H9 (cell line): Measurements from ENCODE around the gene CACNG5. TPM values are rescaled to one million over a fixed set of nuclear protein-coding genes. Genes with fewer than 3 reads are reported as not detected.

ENCODE experiments used
- DNase-seq: peaks from one replicate; pipeline ENCODE4 v3.0.0-alpha.2; 2017
- H2AFZ ChIP-seq: one replicate; pipeline ENCODE4 v1.6.1; 2013; ENCODE audit warnings: mild to moderate bottlenecking, low read length, control low read depth, moderate library complexity
- H2AK5ac ChIP-seq: 2 replicates; pipeline ENCODE4 v1.6.1; 2013; ENCODE audit warnings: low read length, control low read depth, mixed read lengths; ENCODE audit not compliant: insufficient read length
- H2BK120ac ChIP-seq: one replicate; pipeline ENCODE4 v1.6.1; 2013; ENCODE audit warnings: low read depth, mild to moderate bottlenecking, low read length, control low read depth, inconsistent platforms; ENCODE audit not compliant: poor library complexity, severe bottlenecking
- H2BK12ac ChIP-seq: 2 replicates; pipeline ENCODE4 v1.6.1; 2013; ENCODE audit warnings: low read length, control low read depth, mixed read lengths, low read depth; ENCODE audit not compliant: insufficient read length
- H2BK15ac ChIP-seq: 2 replicates; pipeline ENCODE4 v1.6.1; 2013; ENCODE audit warnings: low read depth, low read length, control low read depth
- H2BK20ac ChIP-seq: one replicate; pipeline ENCODE4 v1.6.1; 2013; ENCODE audit warnings: low read depth, mild to moderate bottlenecking, low read length, control low read depth, inconsistent platforms; ENCODE audit not compliant: poor library complexity, severe bottlenecking
- H2BK5ac ChIP-seq: 2 replicates; pipeline ENCODE4 v1.6.1; 2013; ENCODE audit warnings: low read length, control low read depth, mixed read lengths; ENCODE audit not compliant: insufficient read length
- H3K14ac ChIP-seq: 2 replicates; pipeline ENCODE4 v1.6.1; 2013; ENCODE audit warnings: low read length, control low read depth; ENCODE audit not compliant: insufficient read depth
- H3K18ac ChIP-seq: 2 replicates; pipeline ENCODE4 v1.6.1; 2013; ENCODE audit warnings: low read depth, mild to moderate bottlenecking, mixed read lengths, low read length, control low read depth; ENCODE audit not compliant: insufficient read length
- H3K23ac ChIP-seq: 2 replicates; pipeline ENCODE4 v1.6.1; 2013; ENCODE audit warnings: low read length, control low read depth, mixed read lengths, low read depth; ENCODE audit not compliant: insufficient read length
- H3K23me2 ChIP-seq: 2 replicates; pipeline ENCODE4 v1.6.1; 2013; ENCODE audit warnings: low read depth, mild to moderate bottlenecking, mixed read lengths, low read length, control low read depth; ENCODE audit not compliant: insufficient read length, poor library complexity, severe bottlenecking
- H3K27ac ChIP-seq: 2 replicates; pipeline ENCODE4 v1.5.1; 2013; ENCODE audit warnings: low read length, control low read depth, mixed read lengths, low read depth; ENCODE audit not compliant: insufficient read length
- H3K27me3 ChIP-seq: 2 replicates; pipeline ENCODE4 v1.6.1; 2013; ENCODE audit warnings: low read length, control low read depth, inconsistent platforms; ENCODE audit not compliant: insufficient read depth
- H3K4ac ChIP-seq: 2 replicates; pipeline ENCODE4 v1.6.1; 2013; ENCODE audit warnings: low read depth, mild to moderate bottlenecking, control low read depth, inconsistent platforms, low read length, moderate library complexity
- H3K4me1 ChIP-seq: 2 replicates; pipeline ENCODE4 v1.6.1; 2013; ENCODE audit warnings: low read length, control low read depth, inconsistent platforms; ENCODE audit not compliant: insufficient read depth
- H3K4me2 ChIP-seq: 2 replicates; pipeline ENCODE4 v1.6.1; 2013; ENCODE audit warnings: low read length, control low read depth, mixed read lengths; ENCODE audit not compliant: insufficient read length, insufficient read depth
- H3K56ac ChIP-seq: 2 replicates; pipeline ENCODE4 v1.6.1; 2013; ENCODE audit warnings: low read depth, mild to moderate bottlenecking, mixed read lengths, low read length, control low read depth; ENCODE audit not compliant: insufficient read length
- H3K79me1 ChIP-seq: 2 replicates; pipeline ENCODE4 v1.6.1; 2013; ENCODE audit warnings: low read depth, mild to moderate bottlenecking, moderate library complexity, low read length, control low read depth, inconsistent platforms; ENCODE audit not compliant: insufficient read depth, poor library complexity, severe bottlenecking
- H3K79me2 ChIP-seq: 2 replicates; pipeline ENCODE4 v1.6.1; 2013; ENCODE audit warnings: low read length, control low read depth, inconsistent platforms; ENCODE audit not compliant: insufficient read depth
- H3K9ac ChIP-seq: 2 replicates; pipeline ENCODE4 v1.6.1; 2013; ENCODE audit warnings: low read length, control low read depth, mixed read lengths; ENCODE audit not compliant: insufficient read length; ENCODE audit errors: extremely low read depth
- H3K9me3 ChIP-seq: one replicate; pipeline ENCODE4 v1.6.1; 2013; ENCODE audit warnings: low read depth, low read length, inconsistent platforms; ENCODE audit not compliant: control insufficient read depth
- H3T11ph ChIP-seq: one replicate; pipeline ENCODE4 v1.6.1; 2013; ENCODE audit warnings: mild to moderate bottlenecking, low read length, control low read depth, inconsistent platforms
- H4K20me1 ChIP-seq: one replicate; pipeline ENCODE4 v1.6.1; 2013; ENCODE audit not compliant: control insufficient read depth, insufficient read length, insufficient read depth
- H4K5ac ChIP-seq: 2 replicates; pipeline ENCODE4 v1.6.1; 2013; ENCODE audit warnings: low read depth, mild to moderate bottlenecking, mixed read lengths, low read length, control low read depth; ENCODE audit not compliant: insufficient read length
- H4K8ac ChIP-seq: replicated peaks from 2 replicates; pipeline ENCODE4 v1.6.1; 2013; ENCODE audit warnings: low read length, control low read depth, mixed read lengths, low read depth; ENCODE audit not compliant: insufficient read length
- H4K91ac ChIP-seq: 2 replicates; pipeline ENCODE4 v1.6.1; 2013; ENCODE audit warnings: low read depth, mild to moderate bottlenecking, moderate library complexity, mixed read lengths, low read length, control low read depth; ENCODE audit not compliant: insufficient read length
- H3K27ac Mint-ChIP-seq, 3 experiments: 2 replicates in 2 of 3; 3 replicates in 1 of 3; pipeline ENCODE4 v1.8.0; 2020 to 2021; ENCODE audit warnings: mixed read lengths in 3 of 3, mild to moderate bottlenecking in 1 of 3, moderate library complexity in 1 of 3
- H3K27me3 Mint-ChIP-seq: 2 replicates; pipeline ENCODE4 v1.8.0; 2021; ENCODE audit warnings: low read depth, mild to moderate bottlenecking, moderate library complexity, mixed read lengths
- H3K36me3 Mint-ChIP-seq, 3 experiments: 2 replicates in 2 of 3; 3 replicates in 1 of 3; pipeline ENCODE4 v1.8.0; 2020 to 2021; ENCODE audit warnings: low read depth in 3 of 3, mixed read lengths in 3 of 3; ENCODE audit not compliant: insufficient read depth in 1 of 3
- H3K4me1 Mint-ChIP-seq, 2 experiments: 2 replicates each; pipeline ENCODE4 v1.8.0; 2020; ENCODE audit warnings: mixed read lengths in 2 of 2
- H3K4me3 Mint-ChIP-seq, 2 experiments: 2 replicates in 1 of 2; 3 replicates in 1 of 2; pipeline ENCODE4 v1.8.0; 2020 to 2021; ENCODE audit warnings: mild to moderate bottlenecking in 2 of 2, mixed read lengths in 2 of 2, moderate library complexity in 1 of 2
- H3K9me3 Mint-ChIP-seq, 2 experiments: 2 replicates in 1 of 2; 3 replicates in 1 of 2; pipeline ENCODE4 v1.8.0; 2020; ENCODE audit warnings: mild to moderate bottlenecking in 2 of 2, mixed read lengths in 2 of 2, moderate library complexity in 1 of 2
- CTCF ChIP-seq: fragments of 200-600 bp; sonication (generic); conservative IDR thresholded peaks from 3 replicates; pipeline ENCODE4 v1.8.0; 2021; ENCODE audit warnings: antibody characterized with exemption, mild to moderate bottlenecking
- WGBS: extraction: QIAGEN DNeasy Blood & Tissue Kit; methylation state at CpG from one replicate; pipeline ENCODE4 v1.1.7; 2013; ENCODE audit warnings: missing lambda C conversion rate, low lambda C conversion rate, mixed read lengths; ENCODE audit not compliant: insufficient read length; ENCODE audit errors: extremely low coverage; 5-methylcytosine and 5-hydroxymethylcytosine counted together
- total RNA-seq: library from RNA; stranded (reverse); gene quantifications from 2 replicates; pipeline ENCODE4 v1.2.1, GENCODE V29; 2021

Gene CACNG5
- total RNA-seq, 1 experiment from 2014 or later = 1.6 TPM

- Histone ChIP-seq H2BK12ac (no peak overlapping the region), H2BK15ac (no peak overlapping the region), H2BK20ac (no peak overlapping the region), H3K9ac (no peak overlapping the region), H3K18ac (no peak overlapping the region), H3K4me2 (no peak overlapping the region), H2AK5ac (no peak overlapping the region), H4K91ac (no peak overlapping the region), H3K27me3 (no peaks in the 10 kb centered on the region), H3K23me2 (no peaks in the 10 kb centered on the region), H4K8ac (no peak overlapping the region), H2BK5ac (no peak overlapping the region), H3K27ac (no peak overlapping the region), H3K56ac (no peak overlapping the region), H4K20me1 (no peaks in the 10 kb centered on the region), H3K4ac (no peak overlapping the region), H3T11ph (no peak overlapping the region), H3K23ac (no peak overlapping the region), H3K14ac (no peak overlapping the region), H2AFZ (no peak overlapping the region), H3K79me1 (no peaks in the 10 kb centered on the region), H2BK120ac (no peak overlapping the region), H3K4me1 (no peaks in the 10 kb centered on the region), H3K79me2 (no peaks in the 10 kb centered on the region), H4K5ac (no peak overlapping the region), H3K9me3 (no peaks in the 10 kb centered on the region)
- Mint-ChIP-seq H3K9me3 (no peaks in the 10 kb centered on the region), H3K4me3 (no peak overlapping the region), H3K27ac (peak overlapping the region in 1 of 3 experiments; percentile 37; a peak in 1 of 7 replicates), H3K36me3 (no peaks in the 10 kb centered on the region), H3K4me1 (peaks cover 0 to 6% of the 10 kb centered on the region in 2 experiments; a peak in 1 of 4 replicates), H3K27me3 (peaks cover 14% of the 10 kb centered on the region)
- DNase-seq = no peak
- WGBS = no CpG with 5 or more reads among the region's 10 CpGs
- TF ChIP-seq CTCF = no peak
Measured at GRCh38 chr17:66903781-66904180, 68.9 kb downstream of the CACNG5 start.
